ENCODE results near the gene ZNF580.

GRCh38 chr19:55660991-55661390 lies 20.2 kb downstream of the ZNF580 start:
- TF ChIP-seq, protein P1, sequence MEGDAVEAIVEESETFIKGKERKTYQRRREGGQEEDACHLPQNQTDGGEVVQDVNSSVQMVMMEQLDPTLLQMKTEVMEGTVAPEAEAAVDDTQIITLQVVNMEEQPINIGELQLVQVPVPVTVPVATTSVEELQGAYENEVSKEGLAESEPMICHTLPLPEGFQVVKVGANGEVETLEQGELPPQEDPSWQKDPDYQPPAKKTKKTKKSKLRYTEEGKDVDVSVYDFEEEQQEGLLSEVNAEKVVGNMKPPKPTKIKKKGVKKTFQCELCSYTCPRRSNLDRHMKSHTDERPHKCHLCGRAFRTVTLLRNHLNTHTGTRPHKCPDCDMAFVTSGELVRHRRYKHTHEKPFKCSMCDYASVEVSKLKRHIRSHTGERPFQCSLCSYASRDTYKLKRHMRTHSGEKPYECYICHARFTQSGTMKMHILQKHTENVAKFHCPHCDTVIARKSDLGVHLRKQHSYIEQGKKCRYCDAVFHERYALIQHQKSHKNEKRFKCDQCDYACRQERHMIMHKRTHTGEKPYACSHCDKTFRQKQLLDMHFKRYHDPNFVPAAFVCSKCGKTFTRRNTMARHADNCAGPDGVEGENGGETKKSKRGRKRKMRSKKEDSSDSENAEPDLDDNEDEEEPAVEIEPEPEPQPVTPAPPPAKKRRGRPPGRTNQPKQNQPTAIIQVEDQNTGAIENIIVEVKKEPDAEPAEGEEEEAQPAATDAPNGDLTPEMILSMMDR (IDR thresholded peaks at IDR 0.05; ENCODE audit: control extremely low read depth in 1 of 3, insufficient read depth in 1 of 3, low read depth in 1 of 3, low read length in 3 of 3), result no peak
- TF ChIP-seq CEBPB (IDR thresholded peaks at IDR 0.05; ENCODE audit: low read depth, low read length) (no peak), TAF1 (IDR thresholded peaks at IDR 0.05; ENCODE audit: low read depth, low read length) (no peak), POLR2A (IDR thresholded peaks at IDR 0.05; ENCODE audit: control extremely low read depth in 1 of 2, low read depth in 2 of 2, low read length in 2 of 2) (no peak), ASH2L (IDR thresholded peaks at IDR 0.05; ENCODE audit: low read length) (no peak), POLR2AphosphoS5 (IDR thresholded peaks at IDR 0.05; ENCODE audit: low read depth, low read length) (no peak), EP300 (IDR thresholded peaks at IDR 0.05; ENCODE audit: borderline replicate concordance in 1 of 2, low read depth in 2 of 2, low read length in 2 of 2) (no peak)
- TF ChIP-seq, protein P2, sequence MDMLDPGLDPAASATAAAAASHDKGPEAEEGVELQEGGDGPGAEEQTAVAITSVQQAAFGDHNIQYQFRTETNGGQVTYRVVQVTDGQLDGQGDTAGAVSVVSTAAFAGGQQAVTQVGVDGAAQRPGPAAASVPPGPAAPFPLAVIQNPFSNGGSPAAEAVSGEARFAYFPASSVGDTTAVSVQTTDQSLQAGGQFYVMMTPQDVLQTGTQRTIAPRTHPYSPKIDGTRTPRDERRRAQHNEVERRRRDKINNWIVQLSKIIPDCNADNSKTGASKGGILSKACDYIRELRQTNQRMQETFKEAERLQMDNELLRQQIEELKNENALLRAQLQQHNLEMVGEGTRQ (IDR thresholded peaks at IDR 0.05; ENCODE audit: low read length), result no peak

All from H1 (cell line).